Right lobe of liver (tissue), 6 donors: ENCODE data around the gene UPF1. TPM values are rescaled to one million over a fixed set of nuclear protein-coding genes. Genes with fewer than 3 reads are reported as not detected.

Experiments used
- ATAC-seq, 4 donors: fragments of 200-7000 bp; cut with Tn5 transposase; one replicate each; pipeline ENCODE4 v1.9.1; 2020; ENCODE audit warnings: mild to moderate bottlenecking in 4 of 4, moderate library complexity in 4 of 4
- DNase-seq, 3 donors: peaks; one replicate each; pipeline ENCODE4 v3.0.0-alpha.2; 2020
- H3K27ac ChIP-seq, 3 donors: fragments of 200-600 bp; one replicate each; pipeline ENCODE4 v1.8.0; 2022
- H3K27me3 ChIP-seq, 2 donors: fragments of 200-600 bp; one replicate each; pipeline ENCODE4 v1.8.0; 2022
- H3K36me3 ChIP-seq, 4 donors: fragments of 200-600 bp; sonication (generic) in 1 of 4; one replicate each; pipeline versions ENCODE4 v1.5.1 to v1.8.0; 2017 to 2022; ENCODE audit warnings: control low read depth in 1 of 4
- H3K4me1 ChIP-seq, 4 donors: fragments of 200-600 bp; sonication (generic) in 1 of 4; one replicate each; pipeline versions ENCODE4 v1.5.1 to v1.8.0; 2017 to 2022; ENCODE audit warnings: control low read depth in 1 of 4
- H3K4me3 ChIP-seq, 3 donors: fragments of 200-600 bp; one replicate each; pipeline ENCODE4 v1.8.0; 2022
- H3K9me3 ChIP-seq, 4 donors: fragments of 200-600 bp; sonication (generic) in 1 of 4; one replicate each; pipeline versions ENCODE4 v1.5.1 to v1.8.0; 2017 to 2022; ENCODE audit warnings: control low read depth in 1 of 4
- CTCF ChIP-seq, 4 donors: fragments of 200-600 bp in 3 of 4; fragments of 450-650 bp in 1 of 4; IDR thresholded peaks; one replicate each; pipeline versions ENCODE4 v1.5.1 to v1.8.0; 2016 to 2022; ENCODE audit warnings: antibody characterized with exemption in 4 of 4, mild to moderate bottlenecking in 2 of 4
- POLR2A ChIP-seq: fragments of 450-650 bp; IDR thresholded peaks from one replicate; pipeline ENCODE4 v1.6.1; 2017; ENCODE audit warnings: antibody characterized with exemption, mild to moderate bottlenecking
- WGBS: methylation state at CpG from one replicate; pipeline ENCODE4 v1.1.6; 2018; ENCODE audit warnings: low coverage, low lambda C conversion rate; ENCODE audit not compliant: insufficient coverage; ENCODE audit errors: missing lambda C conversion rate; 5-methylcytosine and 5-hydroxymethylcytosine counted together
- intact Hi-C, 2 donors: fragments of 100-400 bp; cut with DNase I; formaldehyde crosslinking; loops; one replicate each; pipeline versions ENCODE4 v1.11.2 to v1.14.1; 2022
- total RNA-seq, 6 experiments: library from RNA; depleted of rRNA in 2 of 6; stranded (reverse); fragments of >200 nt in 2 of 6; fragmentation: NEBNext Ultra II Directional in 3 of 6; extraction: Animal tissue kit (Norgen Biotek cat#: 25700) in 3 of 6; gene quantifications; one replicate each; pipeline versions ENCODE4 v1.1.0 to v1.2.4, GENCODE V29; 2016 to 2023
- donor health status: DM: no; HTN: yes; CAD: no.
- donor health status: DM: no; HTN: no; CAD: no.
- donor health status: DM: no; HTN: no; CAD: no.
- donor health status: DM: no; HTN: yes; CAD: no.
- donor health status: DM: no; HTN: yes; CAD: no.

The UPF1 gene
- total RNA-seq, 6 experiments from 2014 or later = 34.0 to 61.0 (median 41.3) TPM

GRCh38 chr19:18798384-18799352 is 33.1 kb upstream of the UPF1 start:
- intact Hi-C loops = no loop called here
- WGBS = 34% methylated on average over 7 of the region's 22 CpGs

DNA sequence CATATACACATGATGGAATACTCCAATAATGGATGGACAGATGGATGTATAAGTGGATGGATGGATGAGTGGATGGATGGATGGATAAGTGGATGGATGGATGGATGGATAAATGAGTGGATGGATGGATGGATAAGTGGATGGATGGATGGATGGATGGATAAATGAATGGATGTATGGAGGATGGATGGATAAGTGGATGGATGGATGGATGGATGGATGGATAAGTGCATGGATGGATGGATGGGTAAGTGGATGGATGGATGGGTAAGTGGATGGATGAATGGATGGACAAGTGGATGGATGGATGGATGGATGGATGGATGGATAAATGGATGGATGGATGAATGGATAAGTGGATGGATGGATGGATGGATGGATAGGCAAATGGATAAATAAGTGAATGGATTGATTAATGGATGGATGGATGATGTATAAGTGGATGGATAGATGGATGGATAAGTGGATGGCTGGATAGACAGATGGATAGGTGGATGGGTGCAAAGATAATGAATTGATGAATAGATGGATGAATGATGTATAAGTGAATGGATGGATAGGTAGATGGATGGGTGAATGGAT is 32.3 kb upstream of the UPF1 start:
- TF ChIP-seq POLR2A (no peak), CTCF (IDR thresholded peaks at IDR 0.05) (no peak)
- intact Hi-C loops = no loop called here

More at GRCh38 chr19:18798384-18799352, 33.1 kb upstream of the UPF1 start:
- Histone ChIP-seq H3K27ac (no peak overlapping the region), H3K4me3 (no peak overlapping the region), H3K4me1 (no peaks in the 10 kb centered on the region), H3K36me3 (no peaks in the 10 kb centered on the region), H3K27me3 (no peaks in the 10 kb centered on the region), H3K9me3 (no peaks in the 10 kb centered on the region)
- no peak for DNase-seq
- TF ChIP-seq POLR2A = no peak
- TF ChIP-seq CTCF (IDR thresholded peaks at IDR 0.05) = no peak
- peak in 1 of 4 donors; percentile 34 for ATAC-seq

GRCh38 chr19:18800079-18800478 is 31.7 kb upstream of the UPF1 start:
- Histone ChIP-seq H3K36me3 (no peaks in the 10 kb centered on the region), H3K27me3 (no peaks in the 10 kb centered on the region), H3K4me1 (no peaks in the 10 kb centered on the region), H3K9me3 (no peaks in the 10 kb centered on the region), H3K4me3 (no peak overlapping the region), H3K27ac (no peak overlapping the region)
- ATAC-seq (no peak), DNase-seq (no peak)
- intact Hi-C loops = no loop called here
- TF ChIP-seq CTCF (IDR thresholded peaks at IDR 0.05) (no peak), POLR2A (no peak)

More for the DNA sequence above, 32.3 kb upstream of the UPF1 start:
- Histone ChIP-seq H3K27ac (no peak overlapping the region), H3K36me3 (no peaks in the 10 kb centered on the region), H3K4me3 (no peak overlapping the region), H3K4me1 (no peaks in the 10 kb centered on the region), H3K27me3 (no peaks in the 10 kb centered on the region), H3K9me3 (no peaks in the 10 kb centered on the region)
- DNase-seq (no peak), ATAC-seq (no peak)

- 61% methylated on average over 4 of the region's 10 CpGs for WGBS
- no peak for DNase-seq
- Histone ChIP-seq H3K27me3 (no peaks in the 10 kb centered on the region), H3K9me3 (no peaks in the 10 kb centered on the region), H3K4me1 (no peaks in the 10 kb centered on the region), H3K36me3 (no peaks in the 10 kb centered on the region), H3K4me3 (no peak overlapping the region), H3K27ac (no peak overlapping the region)
- intact Hi-C loops = no loop called here
- no peak for ATAC-seq
- TF ChIP-seq POLR2A (no peak), CTCF (IDR thresholded peaks at IDR 0.05) (no peak)
Measured at GRCh38 chr19:18800636-18801035, 31.1 kb upstream of the UPF1 start.
